Heart left ventricle (tissue), 13 donors: Measurements from ENCODE around the gene GABPB1.

ENCODE experiments used
- CTCF ChIP-seq, 12 donors: fragments of 200-600 bp; sonication (generic) in 4 of 12; IDR thresholded peaks; one replicate each; pipeline versions ENCODE4 v1.5.0 to v1.8.0; 2018 to 2022; ENCODE audit warnings: antibody characterized with exemption in 12 of 12, mild to moderate bottlenecking in 5 of 12
- POLR2A ChIP-seq, 2 donors: fragments of 450-650 bp; IDR thresholded peaks; one replicate each; pipeline ENCODE4 v1.6.1; 2017; ENCODE audit warnings: antibody characterized with exemption in 2 of 2, mild to moderate bottlenecking in 2 of 2, moderate library complexity in 2 of 2
- donor health status: ischemic (EF 13 %, LVEDD 7.1; RV severe dilation, severe dysfunction).
- donor health status: DM: no; HTN: yes; CAD: no.
- donor health status: DM: no; HTN: no; CAD: no.
- donor health status: ischemic (EF 25% LVEDD 6.9; RV normal size, moderate dysfunction).
- donor health status: ischemic (EF 25% LVEDD 5.7; RV mildly dilated, moderate dysfunction).
- donor health status: ischemic (EF 35%, LVEDD 5.7; RV mildly dilated, moderate dysfunction).
- donor health status: nonischemic (EF 11% LVEDD 7.7; RV severe dilation, severe dysfunction).
- donor health status: DM: yes; HTN: yes; CAD: no.
- donor health status: PGD.
- donor health status: ischemic (EF 29% LVEDD 5.4; RV normal size, mild dysfunction).
- donor health status: nonischemic (EF 23%, LVEDD 6.1; RV moderate dilation, normal function).

GRCh38 chr15:50278496-50278895 lies 76.5 kb downstream of the GABPB1 start:
- TF ChIP-seq CTCF (IDR thresholded peaks at IDR 0.05) (no peak), POLR2A (IDR thresholded peaks at IDR 0.05) (no peak)
